Caco-2 (cell line): ENCODE results near the gene TSHZ1. TPM values are rescaled to one million over a fixed set of nuclear protein-coding genes. Genes with fewer than 3 reads are reported as not detected.

Source experiments
- BruUV-seq: library from RNA; stranded (reverse); fragments of 400-500 nt; replicated peaks from 2 replicates; lab custom pipeline; 2021; lab: Mats Ljungman, UMichigan
- CTCF ChIA-PET: fragments of 300-600 bp; sonication (Branson Sonifier 250); formaldehyde crosslinking; loops from one replicate; lab custom pipeline; 2022; ENCODE audit warnings: antibody characterized with exemption; lab: Charles Lee
- POLR2A ChIA-PET: fragments of 300-600 bp; sonication (Branson Sonifier 250); formaldehyde crosslinking; loops from one replicate; lab custom pipeline; 2022; ENCODE audit warnings: antibody characterized with exemption; lab: Charles Lee
- DNase-seq, 2 experiments: peaks; one replicate each; pipeline versions ENCODE4 v3.0.0 to v3.0.0-alpha.2; 2020 to 2022
- H3K27me3 ChIP-seq: replicated peaks from 2 replicates; pipeline ENCODE4 v1.6.0; 2011; ENCODE audit warnings: low read length; ENCODE audit not compliant: control insufficient read depth, insufficient read depth
- H3K36me3 ChIP-seq: 2 replicates; pipeline ENCODE4 v1.5.1; 2011; ENCODE audit warnings: low read length; ENCODE audit not compliant: control insufficient read depth, insufficient read depth
- H3K4me1 ChIP-seq: fragments of 250-450 bp; sonication (Bioruptor Pico); 2 replicates; pipeline ENCODE4 v1.5.1; 2020; ENCODE audit warnings: mild to moderate bottlenecking
- H3K4me3 ChIP-seq: 2 replicates; pipeline ENCODE4 v1.5.1; 2011; ENCODE audit warnings: low read depth, mild to moderate bottlenecking, control low read depth, low read length
- H3K9me3 ChIP-seq: fragments of 250-450 bp; sonication (Bioruptor Pico); 2 replicates; pipeline ENCODE4 v1.5.1; 2020; ENCODE audit warnings: mild to moderate bottlenecking, moderate library complexity
- H3K27ac Mint-ChIP-seq: one replicate; pipeline ENCODE4 v1.8.0; 2022; ENCODE audit warnings: mixed read lengths; ENCODE audit not compliant: unreplicated experiment
- H3K27me3 Mint-ChIP-seq: one replicate; pipeline ENCODE4 v1.8.0; 2022; ENCODE audit warnings: mixed read lengths; ENCODE audit not compliant: insufficient read depth, unreplicated experiment
- H3K36me3 Mint-ChIP-seq: one replicate; pipeline ENCODE4 v1.8.0; 2022; ENCODE audit warnings: mild to moderate bottlenecking, mixed read lengths; ENCODE audit not compliant: insufficient read depth, unreplicated experiment
- H3K4me1 Mint-ChIP-seq: one replicate; pipeline ENCODE4 v1.8.0; 2022; ENCODE audit warnings: low read depth, mixed read lengths; ENCODE audit not compliant: unreplicated experiment
- H3K4me3 Mint-ChIP-seq: one replicate; pipeline ENCODE4 v1.8.0; 2022; ENCODE audit warnings: mild to moderate bottlenecking, moderate library complexity, mixed read lengths; ENCODE audit not compliant: unreplicated experiment
- H3K9me3 Mint-ChIP-seq: one replicate; pipeline ENCODE4 v1.8.0; 2022; ENCODE audit warnings: mixed read lengths; ENCODE audit not compliant: unreplicated experiment
- CTCF ChIP-seq, 2 experiments: fragments of 200-600 bp in 1 of 2; IDR thresholded peaks; 1 replicate in 1 of 2; 2 replicates in 1 of 2; pipeline versions ENCODE4 v1.5.1 to v1.8.0; 2011 to 2022; ENCODE audit warnings: antibody characterized with exemption in 1 of 2, control low read depth in 1 of 2, inconsistent platforms in 1 of 2, low read depth in 1 of 2, low read length in 1 of 2, mild to moderate bottlenecking in 1 of 2, moderate library complexity in 1 of 2; ENCODE audit not compliant: insufficient read depth in 1 of 2, severe bottlenecking in 1 of 2, unreplicated experiment in 1 of 2
- intact Hi-C: fragments of 100-400 bp; cut with micrococcal nuclease; formaldehyde crosslinking; loops from one replicate; pipeline ENCODE4 v1.10.0; 2022; ENCODE audit not compliant: unreplicated experiment
- total RNA-seq: library from RNA; stranded (reverse); gene quantifications from 2 replicates; pipeline ENCODE4 v1.2.3, GENCODE V29; 2022

The TSHZ1 gene
- total RNA-seq, 1 experiment from 2014 or later = 4.4 TPM

GRCh38 chr18:75230163-75231052 lies 19.8 kb downstream of the TSHZ1 start:
- POLR2A ChIA-PET = no interaction called here
- Mint-ChIP-seq H3K4me1 (peaks cover 6% of the 10 kb centered on the region), H3K9me3 (no peaks in the 10 kb centered on the region), H3K36me3 (no peaks in the 10 kb centered on the region), H3K27me3 (no peaks in the 10 kb centered on the region), H3K27ac (no peak overlapping the region), H3K4me3 (no peak overlapping the region)
- Histone ChIP-seq H3K27me3 (no peaks in the 10 kb centered on the region), H3K4me3 (no peak overlapping the region), H3K4me1 (0 out of 2 replicates have a peak, but pooled peaks cover 8% of the 10 kb centered on the region), H3K9me3 (no peaks in the 10 kb centered on the region), H3K36me3 (no peaks in the 10 kb centered on the region)
- no TSS peak for BruUV-seq
- CTCF ChIA-PET = no interaction called here
- no peak for TF ChIP-seq CTCF (IDR thresholded peaks at IDR 0.05; ENCODE audit: insufficient read depth in 1 of 2, low read depth in 1 of 2, low read length in 1 of 2, severe bottlenecking in 1 of 2, unreplicated experiment in 1 of 2)
- DNase-seq = no peak
- intact Hi-C loops = no loop called here

GRCh38 chr18:75231053-75231406 lies 20.4 kb downstream of the TSHZ1 start:
- no TSS peak for BruUV-seq
- H3K4me3 Mint-ChIP-seq = no peak overlapping the region
- POLR2A ChIA-PET = no interaction called here
- Histone ChIP-seq H3K9me3 (no peaks in the 10 kb centered on the region), H3K36me3 (no peaks in the 10 kb centered on the region), H3K4me1 (0 out of 2 replicates have a peak, but pooled peaks cover 2% of the 10 kb centered on the region), H3K27me3 (no peaks in the 10 kb centered on the region), H3K4me3 (no peak overlapping the region)
- no peak overlapping the region for H3K27ac Mint-ChIP-seq
- no peak for DNase-seq
- CTCF ChIA-PET = no interaction called here
- TF ChIP-seq CTCF (IDR thresholded peaks at IDR 0.05; ENCODE audit: insufficient read depth in 1 of 2, low read depth in 1 of 2, low read length in 1 of 2, severe bottlenecking in 1 of 2, unreplicated experiment in 1 of 2) = no peak
- no peaks in the 10 kb centered on the region for H3K27me3 Mint-ChIP-seq
- H3K9me3 Mint-ChIP-seq = no peaks in the 10 kb centered on the region
- no peaks in the 10 kb centered on the region for H3K36me3 Mint-ChIP-seq
- intact Hi-C loops = no loop called here
- peaks cover 5% of the 10 kb centered on the region for H3K4me1 Mint-ChIP-seq

GRCh38 chr18:75234901-75235300 lies 24.3 kb downstream of the TSHZ1 start:
- Histone ChIP-seq H3K4me3 (no peak overlapping the region), H3K27me3 (no peaks in the 10 kb centered on the region), H3K36me3 (no peaks in the 10 kb centered on the region), H3K9me3 (no peaks in the 10 kb centered on the region), H3K4me1 (no peaks in the 10 kb centered on the region)
- Mint-ChIP-seq H3K9me3 (no peaks in the 10 kb centered on the region), H3K4me1 (no peaks in the 10 kb centered on the region), H3K4me3 (no peak overlapping the region), H3K36me3 (no peaks in the 10 kb centered on the region), H3K27ac (no peak overlapping the region), H3K27me3 (no peaks in the 10 kb centered on the region)
- CTCF ChIA-PET = no interaction called here
- no TSS peak for BruUV-seq
- POLR2A ChIA-PET = no interaction called here
- intact Hi-C loops = no loop called here
- DNase-seq = no peak
- no peak for TF ChIP-seq CTCF (IDR thresholded peaks at IDR 0.05; ENCODE audit: insufficient read depth in 1 of 2, low read depth in 1 of 2, low read length in 1 of 2, severe bottlenecking in 1 of 2, unreplicated experiment in 1 of 2)
